GM21619 (cell line): ENCODE results near the gene WWOX.

Experiments used
- ATAC-seq: cut with Tn5 transposase; IDR thresholded peaks from one replicate; pipeline ENCODE4 v1.9.1; 2021; ENCODE audit not compliant: unreplicated experiment

The WWOX gene

GRCh38 chr16:78326731-78327130 lies 227.3 kb downstream of the WWOX start:
- ATAC-seq = no peak

- ATAC-seq = no peak
Measured at GRCh38 chr16:78331731-78332130, 232.3 kb downstream of the WWOX start.

GRCh38 chr16:78333808-78334207 lies 234.4 kb downstream of the WWOX start:
- no peak for ATAC-seq

GRCh38 chr16:78340590-78340989 lies 241.1 kb downstream of the WWOX start:
- no peak for ATAC-seq

GRCh38 chr16:78348068-78348467 lies 248.6 kb downstream of the WWOX start:
- ATAC-seq = no peak

GRCh38 chr16:78348886-78349285 lies 249.4 kb downstream of the WWOX start:
- ATAC-seq = no peak

DNA sequence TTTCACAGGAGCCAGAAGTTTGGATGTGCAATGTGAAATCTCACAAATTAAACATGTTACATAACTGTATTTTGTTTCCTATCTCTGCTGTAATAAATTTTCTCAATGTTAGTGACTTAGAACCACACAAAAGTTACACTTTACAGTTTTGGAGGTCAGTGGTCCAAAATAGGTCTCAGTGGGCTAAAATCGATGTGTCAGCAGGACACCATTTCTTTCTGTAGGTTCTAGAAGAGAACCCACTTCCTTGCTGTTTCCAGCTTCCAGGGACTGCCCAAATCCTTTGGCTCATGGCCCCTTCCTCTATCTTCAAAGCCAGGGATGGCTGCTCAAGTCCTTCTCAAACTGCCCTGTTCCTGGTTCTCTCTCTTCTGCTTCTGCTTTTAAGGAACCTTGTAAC lies 252.7 kb downstream of the WWOX start:
- no peak for ATAC-seq

GRCh38 chr16:78353640-78354275 lies 254.3 kb downstream of the WWOX start:
- no peak for ATAC-seq

- no peak for ATAC-seq
Measured at GRCh38 chr16:78362524-78363135, 263.2 kb downstream of the WWOX start.

GRCh38 chr16:78363843-78364555 lies 264.5 kb downstream of the WWOX start:
- ATAC-seq = no peak

DNA sequence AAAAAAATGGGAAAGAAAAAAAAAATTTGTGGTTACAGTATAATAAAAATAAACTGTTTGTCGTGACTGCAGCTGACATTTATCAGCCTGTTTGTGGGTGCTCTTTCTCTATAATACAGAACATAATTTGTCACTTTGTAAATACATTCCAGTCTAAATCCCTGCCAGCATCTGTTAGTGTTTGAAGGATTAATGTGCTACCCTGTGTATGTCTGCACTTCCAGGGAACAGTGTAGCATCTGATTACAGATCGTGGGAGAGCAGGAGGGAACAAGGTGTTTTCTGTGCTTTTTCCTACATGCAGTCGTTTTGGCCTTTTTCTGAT lies 265.1 kb downstream of the WWOX start:
- no peak for ATAC-seq

- no peak for ATAC-seq
Measured at GRCh38 chr16:78365366-78365765, 265.9 kb downstream of the WWOX start.

DNA sequence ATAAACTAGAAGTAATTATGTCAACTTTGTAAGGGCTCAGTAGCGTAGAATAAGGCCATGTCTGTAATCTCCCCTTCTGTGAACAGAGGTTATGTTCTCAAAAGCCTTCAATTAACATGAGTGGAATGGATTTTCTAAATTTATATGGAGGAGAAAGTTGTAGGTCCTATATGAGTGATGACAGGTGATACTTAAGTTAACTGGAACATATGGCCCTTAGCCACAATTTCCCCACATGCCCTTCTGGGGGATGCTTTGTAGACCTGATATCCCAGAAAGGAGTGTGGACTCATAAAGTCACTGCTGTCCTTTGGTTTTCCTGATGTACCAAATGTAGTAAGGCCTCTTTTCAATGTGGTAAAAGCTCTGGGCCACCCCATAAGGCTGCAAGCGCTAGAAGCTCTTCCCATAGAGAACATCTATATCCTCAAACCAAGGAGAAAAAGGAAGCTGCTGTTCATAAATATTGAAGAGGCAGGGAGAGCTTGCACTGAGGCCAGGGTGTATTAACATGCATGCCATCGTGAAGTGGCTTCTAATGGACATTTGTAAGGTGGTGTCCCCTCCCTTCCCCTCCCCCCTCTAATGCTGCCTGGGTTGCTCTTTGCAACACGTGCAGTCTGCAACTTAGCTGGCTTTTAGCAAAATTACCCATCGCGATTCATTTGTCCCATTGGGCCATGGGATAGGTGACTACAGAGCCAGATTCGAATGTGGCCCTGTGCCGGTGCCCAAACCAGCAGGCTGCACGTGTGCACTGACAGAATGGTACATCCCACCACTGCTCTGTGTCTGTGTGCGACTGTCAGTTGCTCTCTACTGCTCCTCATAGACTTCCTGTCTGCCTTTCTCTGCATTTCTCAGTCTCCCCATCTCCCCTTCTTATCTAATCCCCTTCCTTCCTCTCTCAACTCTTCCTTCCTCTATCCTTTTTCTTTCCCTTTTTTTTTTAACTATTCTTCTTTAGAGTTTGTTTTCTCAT lies 269.0 kb downstream of the WWOX start:
- no peak for ATAC-seq

DNA sequence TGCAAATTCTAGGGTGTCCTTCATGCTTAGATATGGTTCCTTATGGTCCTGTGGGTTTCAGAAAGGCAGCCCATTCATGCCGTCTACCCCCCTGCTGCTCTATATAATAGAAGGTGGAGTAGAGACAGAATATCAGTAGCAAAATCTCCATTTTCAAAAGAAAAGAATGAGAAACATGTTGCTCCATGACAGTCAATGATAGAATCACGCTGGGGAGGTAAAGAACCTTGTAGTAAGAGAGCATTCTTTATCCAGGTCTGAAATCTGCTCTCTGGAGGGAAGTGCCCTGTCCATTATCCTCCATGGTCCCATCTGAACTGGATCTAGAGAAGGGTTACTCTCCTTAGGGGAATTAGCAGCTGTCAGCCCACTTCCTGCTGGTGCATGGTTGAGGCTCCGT lies 272.8 kb downstream of the WWOX start:
- no peak for ATAC-seq

DNA sequence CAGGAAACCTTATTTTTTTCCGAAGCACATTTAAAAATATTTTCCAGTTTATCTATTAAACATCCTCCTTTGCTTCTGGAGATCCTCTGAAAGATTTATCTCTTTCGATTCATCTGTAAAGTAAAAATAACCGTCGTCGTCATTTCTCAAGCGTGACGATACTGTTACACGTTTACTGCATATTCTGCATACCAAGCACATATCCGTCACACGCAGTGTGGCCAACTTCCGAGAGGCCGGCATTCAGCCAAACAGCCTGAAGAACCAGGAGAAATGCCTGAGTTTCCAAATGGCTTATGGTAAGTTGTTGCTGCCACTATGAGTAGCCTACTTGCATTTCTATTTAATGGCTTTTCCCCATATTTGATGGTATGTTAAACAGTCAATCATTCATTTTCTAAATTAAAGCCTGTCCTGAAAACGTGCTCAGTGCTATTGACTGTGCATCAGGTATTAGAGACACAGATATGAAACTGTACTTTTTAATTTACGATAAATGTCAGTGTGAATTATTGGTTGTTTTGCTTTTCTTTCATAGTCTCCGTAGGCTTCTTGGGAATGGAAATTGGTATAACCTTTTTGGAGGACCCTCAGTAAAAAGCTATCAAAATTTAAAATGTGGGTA lies 275.7 kb downstream of the WWOX start:
- no peak for ATAC-seq

DNA sequence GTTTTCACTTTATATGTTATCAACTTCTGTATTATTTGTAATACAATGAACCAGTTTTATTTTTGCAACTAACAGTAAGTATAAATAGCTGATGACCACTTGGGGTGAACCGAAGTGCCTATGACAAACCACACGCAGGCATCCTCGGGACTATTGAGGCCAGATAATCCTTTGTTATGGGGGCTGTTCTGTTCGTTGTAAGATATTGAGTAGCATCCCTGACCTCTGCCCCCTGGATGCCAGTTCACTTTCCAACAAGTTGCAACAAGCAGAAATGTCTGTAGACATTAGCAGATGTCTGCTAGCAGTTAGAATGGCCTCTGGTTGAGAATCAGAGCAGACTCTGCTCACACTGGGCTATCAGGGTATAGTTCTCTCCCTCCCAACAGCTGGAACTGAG lies 277.0 kb downstream of the WWOX start:
- no peak for ATAC-seq

GRCh38 chr16:78377312-78377711 lies 277.9 kb downstream of the WWOX start:
- no peak for ATAC-seq

DNA sequence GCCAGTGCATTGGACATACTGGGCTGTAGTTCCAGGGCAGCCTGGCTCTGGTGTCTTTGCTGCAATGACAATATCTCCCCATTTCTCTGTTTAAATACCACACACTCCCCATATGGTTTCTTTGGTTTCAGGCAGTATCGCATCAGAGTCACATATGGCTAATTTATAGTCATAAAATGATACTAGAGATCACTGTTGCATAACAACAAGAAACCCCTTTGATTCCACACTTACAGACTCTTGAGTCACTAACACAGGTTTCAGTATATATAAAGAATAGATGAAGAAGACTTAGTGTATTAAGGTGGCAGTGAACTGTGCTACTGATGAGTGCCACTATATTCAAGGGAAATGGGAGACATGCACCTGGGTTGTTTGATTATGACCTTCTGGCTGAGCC lies 281.6 kb downstream of the WWOX start:
- no peak for ATAC-seq

GRCh38 chr16:78383118-78383517 lies 283.7 kb downstream of the WWOX start:
- ATAC-seq = no peak

DNA sequence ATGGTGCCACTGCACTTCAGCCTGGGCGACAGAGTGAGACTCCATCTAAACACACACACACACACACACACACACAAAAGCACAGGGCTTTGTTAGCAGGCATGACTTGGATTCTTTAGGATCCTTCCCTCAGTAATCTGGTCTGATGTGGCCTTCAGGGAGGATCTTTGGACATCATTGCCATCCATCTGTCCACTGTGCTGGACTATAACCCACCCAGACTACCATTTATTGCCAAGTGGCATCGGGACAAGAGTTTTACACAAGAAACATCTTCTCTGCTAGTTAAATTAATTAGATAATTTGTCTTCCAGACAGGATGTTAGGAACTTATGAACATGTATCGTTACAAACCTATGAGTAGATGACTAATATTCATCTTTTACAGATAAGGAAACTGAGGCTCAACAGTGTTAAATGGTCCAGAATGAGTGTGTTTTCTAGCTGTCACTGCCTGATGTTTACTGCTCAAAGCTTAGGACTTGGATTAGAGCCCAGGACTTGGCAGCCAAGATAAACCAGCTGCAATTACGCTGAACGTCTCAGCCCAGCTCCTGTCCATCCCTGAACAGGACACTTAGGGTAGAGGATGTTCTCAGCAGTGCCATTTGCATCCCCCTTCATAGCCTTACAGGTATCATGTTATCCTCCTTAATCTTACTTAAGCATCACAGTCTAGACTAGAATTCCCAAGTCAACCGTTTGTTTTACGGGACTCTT lies 285.8 kb downstream of the WWOX start:
- no peak for ATAC-seq
